HG03175 (cell line): ENCODE data around the gene ARID5B.
A peak's percentile ranks its signal among the peaks of the same experiment; 100 is the strongest.

Source experiments
- ATAC-seq: cut with Tn5 transposase; IDR thresholded peaks from one replicate; pipeline ENCODE4 v1.9.1; 2021; ENCODE audit warnings: mild to moderate bottlenecking, moderate library complexity; ENCODE audit not compliant: unreplicated experiment

The ARID5B gene

DNA sequence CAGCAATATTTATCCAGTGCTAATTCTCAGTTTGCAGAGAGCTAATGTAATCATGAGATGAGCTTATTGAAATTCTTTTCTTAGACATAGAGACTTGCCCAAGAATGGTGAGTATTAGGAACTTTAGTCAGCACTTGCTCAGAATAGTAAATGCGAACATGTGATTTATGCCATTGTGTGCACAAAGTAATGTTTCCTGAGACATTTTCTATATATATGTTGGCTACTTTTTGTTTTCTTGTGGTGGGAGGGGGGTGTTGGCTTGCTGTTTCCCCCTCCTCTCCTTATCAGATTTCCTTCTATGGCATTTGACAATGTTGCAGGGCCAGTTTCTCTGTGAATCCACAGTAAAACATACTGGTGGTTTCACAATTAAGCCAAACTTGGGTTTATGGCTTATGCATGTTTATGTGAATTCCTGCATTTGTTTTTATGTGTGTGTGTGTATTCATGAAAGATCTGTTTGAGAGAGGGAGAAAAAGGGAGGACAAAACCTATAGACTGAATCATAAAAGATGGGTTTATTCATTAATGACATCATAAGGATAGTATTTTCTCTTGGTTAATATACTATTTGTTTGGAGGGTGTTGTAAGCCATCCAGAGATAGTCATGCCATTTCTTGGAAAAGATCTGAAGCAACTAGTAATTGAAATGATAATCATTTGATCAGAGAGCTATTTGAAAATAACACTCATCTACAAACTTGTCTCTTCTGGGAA, 36.3 kb downstream of the ARID5B start:
- no peak for ATAC-seq

DNA sequence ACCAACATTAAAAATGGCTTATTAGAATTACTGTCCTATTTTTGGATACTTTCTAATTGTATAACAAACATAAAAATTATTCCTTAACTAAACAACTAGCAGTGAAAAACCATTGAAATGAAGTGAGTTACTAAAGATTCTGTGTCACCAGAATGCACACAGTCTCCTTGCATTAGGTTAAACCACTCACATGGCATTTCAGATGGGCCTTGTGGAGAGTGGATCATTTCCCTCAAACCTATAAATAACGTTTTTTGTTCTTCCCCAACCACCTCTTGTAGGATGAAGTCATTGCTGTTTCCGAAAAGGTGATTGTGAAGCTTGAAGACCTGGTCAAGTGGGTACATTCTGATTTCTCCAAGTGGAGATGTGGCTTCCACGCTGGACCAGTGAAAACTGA, 38.4 kb downstream of the ARID5B start:
- ATAC-seq = no peak

DNA sequence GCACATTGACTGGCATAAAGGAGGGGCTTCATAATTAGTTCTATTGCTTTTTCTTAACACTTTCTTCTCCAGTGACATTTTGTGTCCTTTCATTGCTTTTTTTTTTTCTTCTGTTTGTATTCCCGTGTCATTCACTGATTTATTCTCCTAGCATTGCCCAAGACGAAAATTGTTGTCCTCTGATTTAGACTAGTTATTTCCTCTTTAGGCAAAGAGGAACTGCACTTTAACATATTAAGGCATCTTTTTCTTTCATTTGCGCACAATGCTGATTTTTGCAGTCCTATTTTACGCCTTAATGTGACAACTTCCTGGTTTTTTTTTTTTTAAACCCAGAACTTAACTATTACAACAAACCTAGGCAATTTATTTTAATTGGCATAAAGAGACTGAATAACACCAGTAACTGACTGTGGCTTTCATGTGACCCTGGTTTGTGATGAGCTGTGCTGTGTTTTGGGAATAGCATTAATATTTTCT, 39.7 kb downstream of the ARID5B start:
- ATAC-seq = no peak

DNA sequence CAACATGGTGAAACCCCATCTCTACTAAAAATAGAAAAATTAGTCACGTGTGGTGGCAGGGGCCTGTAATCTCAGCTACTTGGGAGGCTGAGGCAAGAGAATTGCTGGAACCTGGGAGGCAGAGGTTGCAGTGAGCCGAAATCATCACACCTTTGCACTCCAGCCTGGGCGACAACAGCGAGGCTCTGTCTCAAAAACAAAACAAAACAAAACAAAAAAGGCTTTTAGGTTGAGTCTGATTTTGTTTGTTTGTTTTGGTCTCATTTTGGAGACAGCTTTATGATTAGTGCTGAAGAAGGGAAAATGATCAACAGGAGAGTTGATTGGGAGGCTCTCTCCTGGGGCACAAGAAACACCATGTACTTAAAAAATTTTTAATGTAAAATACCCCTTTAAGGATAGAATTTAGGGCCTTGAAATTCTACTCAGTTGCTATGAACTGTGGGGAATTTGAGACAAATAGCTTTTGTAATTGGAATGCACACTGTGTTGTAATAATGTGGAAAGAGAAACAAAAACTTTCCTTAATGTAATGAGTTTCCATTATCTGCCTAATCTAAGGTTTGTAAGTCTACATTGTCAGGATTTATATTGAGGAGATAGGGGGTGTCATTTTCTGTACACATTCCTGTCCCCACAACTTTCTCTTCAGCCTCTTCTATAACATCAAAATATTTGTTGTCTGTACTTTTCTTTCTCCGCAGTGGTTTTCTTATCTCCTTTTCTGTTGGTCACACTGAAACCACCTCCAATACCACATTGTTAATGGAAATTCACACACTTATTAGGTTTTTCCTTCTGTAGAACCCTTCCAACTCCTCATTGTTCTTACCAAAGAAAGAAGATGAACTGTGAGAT, 41.3 kb downstream of the ARID5B start:
- ATAC-seq = no peak

DNA sequence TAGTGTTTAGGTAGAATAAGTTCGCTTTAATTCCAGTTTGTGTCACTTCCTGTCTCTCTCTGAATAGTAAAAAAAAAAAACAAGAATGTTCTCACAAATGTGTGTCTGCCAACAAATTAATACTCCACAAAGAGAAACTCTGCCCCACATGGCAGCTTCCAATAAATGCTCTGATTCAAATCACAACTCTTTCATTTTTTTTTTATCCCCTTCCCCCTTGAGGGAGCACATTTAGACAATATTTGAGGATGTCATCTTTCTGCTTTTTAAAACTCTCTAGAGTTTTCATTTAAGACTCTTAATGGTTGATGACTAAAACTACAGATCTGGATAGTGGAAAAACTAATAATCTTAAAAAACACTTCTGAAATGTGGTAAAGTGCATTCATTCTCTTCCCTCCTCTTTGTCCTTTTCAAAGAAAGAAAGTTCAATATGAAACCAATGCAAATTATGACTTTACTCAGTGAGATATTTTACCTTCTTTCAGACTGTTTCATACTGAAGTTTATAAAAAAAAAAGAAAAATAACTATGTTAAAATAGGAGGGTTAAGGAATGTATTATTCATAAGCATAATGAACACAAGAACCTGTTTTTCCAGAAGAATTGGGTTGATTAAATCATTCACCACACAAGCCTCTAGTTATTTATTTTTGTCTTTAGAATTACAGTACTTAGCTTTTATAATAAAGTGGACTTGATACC, 42.3 kb downstream of the ARID5B start:
- peak; percentile 39 for ATAC-seq

DNA sequence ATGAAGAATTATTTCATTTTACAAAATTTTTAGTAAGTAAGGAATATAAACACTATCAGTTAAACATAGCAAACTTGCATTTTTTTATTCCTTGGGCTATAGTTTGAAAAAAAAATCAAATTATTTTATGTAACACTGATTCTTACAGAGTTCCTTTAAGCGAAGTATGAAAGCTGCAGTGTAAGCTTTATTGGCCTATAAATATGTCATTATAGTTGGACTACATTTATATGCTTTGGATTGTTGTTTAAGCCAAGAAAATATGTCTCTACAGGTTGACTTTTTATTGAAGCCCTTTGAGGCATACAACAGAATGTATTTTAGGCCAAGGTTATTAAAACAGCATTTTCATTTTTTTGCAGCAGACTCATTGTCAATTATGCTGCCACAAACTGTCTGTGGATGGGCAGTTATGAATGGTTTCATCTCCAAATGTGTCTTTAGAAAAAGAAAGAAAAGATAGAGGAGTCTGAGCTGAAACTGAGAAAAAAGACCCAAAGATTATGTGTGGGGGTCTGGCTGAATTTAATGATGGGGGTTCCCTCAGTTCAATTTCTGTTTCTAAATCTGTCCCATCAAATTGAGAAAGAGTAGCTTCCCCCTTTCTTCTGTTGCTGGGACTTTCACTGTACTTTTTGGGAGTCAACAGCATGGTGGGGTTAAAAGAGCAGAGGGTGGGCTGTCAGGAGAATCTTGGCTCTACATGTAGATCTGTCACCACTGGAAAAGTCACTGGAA, 43.1 kb downstream of the ARID5B start:
- ATAC-seq = no peak

DNA sequence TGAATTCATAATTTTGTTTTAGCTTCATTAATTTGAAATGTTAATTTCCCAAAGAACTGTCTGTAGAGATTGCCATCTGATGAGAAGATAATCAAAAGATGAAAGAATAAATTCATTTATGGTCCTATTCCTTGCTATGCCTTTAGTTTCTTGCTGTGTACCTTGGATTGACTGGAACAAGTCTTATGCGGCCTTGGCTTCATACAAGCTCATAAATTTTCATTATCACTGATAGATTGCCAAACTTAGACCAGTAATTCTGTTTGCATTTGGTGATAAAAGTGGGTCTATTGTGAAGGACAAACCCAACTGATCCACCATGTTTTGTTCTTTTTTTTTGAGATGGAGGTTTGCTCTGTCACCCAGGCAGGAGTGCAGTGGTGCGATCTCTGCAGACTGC, 48.2 kb downstream of the ARID5B start:
- ATAC-seq = no peak

DNA sequence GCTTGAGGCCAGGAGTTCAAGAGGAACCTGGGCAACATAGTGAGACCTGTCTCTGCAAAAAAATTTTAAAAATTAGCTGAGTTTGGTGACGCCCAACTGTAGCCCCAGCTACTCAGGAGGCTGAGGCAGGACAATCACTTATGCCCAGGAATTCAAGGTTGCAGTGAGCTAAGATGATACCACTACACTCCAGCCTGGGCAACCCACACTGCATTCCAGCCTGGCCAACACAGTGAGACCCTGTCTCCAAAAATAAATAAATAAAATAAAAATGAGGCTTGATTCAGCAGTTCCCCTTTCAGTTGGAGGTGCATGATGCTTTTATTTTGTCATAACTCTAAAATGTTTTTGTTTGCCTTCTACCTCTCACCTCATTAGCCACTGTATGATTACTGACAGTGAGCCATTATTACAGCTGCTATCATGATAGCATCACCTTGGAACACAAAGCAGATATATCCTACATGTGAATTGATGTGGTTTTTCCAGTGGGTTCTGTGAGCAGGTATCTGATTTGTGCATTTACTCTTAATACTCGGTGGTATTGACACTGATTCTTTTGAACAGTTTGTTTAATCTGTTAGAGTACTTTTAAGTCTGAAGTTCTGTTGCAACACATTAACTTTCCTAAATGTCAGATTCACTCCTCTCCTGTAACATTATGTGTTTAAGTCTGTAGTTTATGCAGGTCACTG, 49.1 kb downstream of the ARID5B start:
- ATAC-seq = no peak

DNA sequence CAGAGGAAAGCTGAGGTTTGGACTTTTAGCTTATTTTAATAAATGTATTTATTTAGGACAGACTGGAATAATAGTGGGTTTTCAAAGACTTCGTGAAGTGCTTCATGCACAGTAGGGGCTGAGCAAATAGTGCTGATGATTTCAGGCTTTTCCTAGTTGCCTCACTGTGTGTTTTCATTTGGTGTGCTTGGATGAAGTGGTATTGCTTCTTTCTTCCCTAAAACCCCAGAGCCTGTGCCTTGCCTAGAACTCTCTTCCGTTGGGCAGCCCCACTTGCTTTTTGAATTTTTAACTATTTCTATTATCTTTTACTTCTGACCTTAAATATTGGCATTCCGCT, 49.6 kb downstream of the ARID5B start:
- ATAC-seq = no peak

DNA sequence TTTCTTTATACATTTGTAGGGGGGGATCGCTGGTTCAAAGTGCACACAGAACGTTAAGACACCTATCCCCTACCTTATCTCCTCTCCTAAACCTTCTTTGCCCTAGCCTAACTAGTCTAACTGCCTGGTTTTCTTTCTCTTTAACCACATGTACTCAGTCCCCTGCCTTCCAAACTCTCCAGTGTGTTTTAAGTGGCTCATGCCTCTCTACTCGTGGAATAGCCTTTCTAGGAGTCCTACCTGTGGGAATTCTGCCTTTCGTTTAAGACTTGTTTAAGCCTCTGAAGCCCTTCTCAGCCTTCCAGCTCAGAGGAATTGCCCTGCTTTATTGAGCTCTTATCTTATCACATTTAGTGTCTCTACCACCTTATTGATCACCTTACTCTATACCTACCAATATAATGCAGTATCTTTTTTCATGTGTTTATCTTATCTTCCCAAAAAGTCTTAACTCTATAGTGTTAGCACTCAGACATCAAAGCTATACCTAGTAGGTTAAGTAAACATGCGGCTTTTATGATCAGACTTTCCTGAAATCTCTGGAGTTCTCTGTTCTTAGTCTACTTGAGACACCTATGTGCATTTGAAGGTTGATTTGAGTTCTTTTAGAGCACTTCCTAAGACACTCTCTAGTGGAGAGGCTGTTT, 50.7 kb downstream of the ARID5B start:
- ATAC-seq = no peak

DNA sequence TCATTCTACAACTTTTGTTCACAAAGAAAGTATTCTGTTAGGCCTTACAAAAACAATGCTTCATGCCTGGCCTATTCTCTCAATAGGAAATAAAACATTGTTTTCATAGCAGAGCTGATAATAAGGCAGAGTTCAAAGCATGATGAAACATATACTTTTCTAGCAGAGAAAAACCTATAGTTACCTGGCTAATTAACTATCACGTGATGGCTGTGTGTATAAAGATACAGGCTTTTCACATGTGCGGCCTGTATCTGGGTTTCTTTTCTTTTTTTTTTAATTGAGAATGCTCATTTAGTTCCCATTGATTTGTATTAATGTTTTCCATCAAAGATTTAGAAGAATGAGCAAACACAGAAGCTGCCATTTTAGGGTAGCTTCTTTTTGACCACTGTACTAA, 51.7 kb downstream of the ARID5B start:
- ATAC-seq = no peak

DNA sequence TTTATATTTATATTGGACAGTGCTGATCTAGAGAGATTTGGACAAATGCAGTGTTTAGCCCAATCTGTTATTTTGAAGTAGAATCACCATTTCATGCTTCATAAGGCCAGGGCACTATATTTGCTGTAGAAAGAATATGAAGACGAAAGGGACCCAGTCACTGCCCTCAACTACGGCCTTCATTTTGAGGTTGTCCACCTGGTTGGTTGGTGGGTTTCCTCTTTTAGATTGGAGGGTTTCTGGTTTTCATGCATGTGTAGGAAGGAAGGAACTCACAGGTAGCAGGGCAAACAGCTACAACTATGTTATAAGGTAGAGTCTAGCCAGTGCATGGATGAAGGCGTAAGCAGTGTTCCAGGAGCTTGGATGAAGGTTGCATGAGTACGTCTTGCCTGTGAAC, 56.3 kb downstream of the ARID5B start:
- ATAC-seq = no peak

DNA sequence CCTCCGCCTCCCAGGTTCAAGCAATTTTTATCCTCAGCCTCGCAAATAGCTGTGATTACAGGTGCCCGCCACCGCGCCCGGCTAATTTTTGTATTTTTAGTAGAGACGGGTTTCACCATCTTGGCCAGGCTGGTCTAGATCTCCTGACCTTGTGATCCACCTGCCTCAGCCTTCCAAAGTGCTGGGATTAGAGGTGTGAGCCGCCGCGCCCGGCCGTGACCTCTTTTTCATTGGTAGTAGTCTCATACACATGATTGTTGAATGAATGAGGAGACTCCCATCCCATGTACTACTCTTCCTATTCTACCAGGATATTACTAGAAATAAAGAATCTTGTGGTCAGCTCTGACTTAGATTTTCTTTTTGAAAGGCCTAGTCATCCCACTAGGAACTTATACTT, 56.8 kb downstream of the ARID5B start:
- no peak for ATAC-seq

DNA sequence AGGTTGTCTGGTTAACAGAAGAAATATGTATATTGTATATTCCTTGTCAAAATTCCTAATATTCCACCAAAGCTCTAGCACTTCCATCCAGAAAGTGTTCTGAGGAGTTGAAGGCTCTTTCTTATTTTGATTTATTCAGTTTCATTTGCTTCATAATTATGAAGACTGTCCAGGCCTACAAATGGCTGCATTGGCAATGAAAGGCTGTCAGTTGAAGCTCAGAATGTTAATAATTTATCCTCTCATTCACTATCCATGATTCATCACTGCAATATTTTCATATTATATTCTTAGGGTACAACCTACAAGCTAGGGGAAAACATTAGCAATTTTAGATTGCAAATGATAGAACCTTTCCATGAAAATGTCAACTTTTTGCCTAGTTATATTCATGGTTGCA, 57.3 kb downstream of the ARID5B start:
- no peak for ATAC-seq

DNA sequence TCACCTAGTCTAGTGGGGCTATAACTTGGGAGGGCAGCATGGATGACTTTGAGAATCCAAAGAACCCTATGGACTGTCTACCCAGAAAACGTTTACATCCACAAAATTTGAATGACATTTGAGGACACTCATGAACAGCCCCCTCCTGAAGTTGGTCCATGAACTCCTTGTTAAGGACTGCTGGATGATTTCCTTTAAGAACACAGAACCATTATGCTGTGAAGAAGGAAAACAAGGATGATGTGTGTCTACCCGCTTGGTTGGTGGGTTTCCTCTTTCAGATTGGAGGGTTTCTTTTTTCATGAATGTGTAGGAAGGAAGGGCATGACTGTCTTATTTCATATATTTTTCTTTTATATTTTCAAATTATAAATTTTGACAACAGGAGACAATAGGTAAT, 58.3 kb downstream of the ARID5B start:
- no peak for ATAC-seq

DNA sequence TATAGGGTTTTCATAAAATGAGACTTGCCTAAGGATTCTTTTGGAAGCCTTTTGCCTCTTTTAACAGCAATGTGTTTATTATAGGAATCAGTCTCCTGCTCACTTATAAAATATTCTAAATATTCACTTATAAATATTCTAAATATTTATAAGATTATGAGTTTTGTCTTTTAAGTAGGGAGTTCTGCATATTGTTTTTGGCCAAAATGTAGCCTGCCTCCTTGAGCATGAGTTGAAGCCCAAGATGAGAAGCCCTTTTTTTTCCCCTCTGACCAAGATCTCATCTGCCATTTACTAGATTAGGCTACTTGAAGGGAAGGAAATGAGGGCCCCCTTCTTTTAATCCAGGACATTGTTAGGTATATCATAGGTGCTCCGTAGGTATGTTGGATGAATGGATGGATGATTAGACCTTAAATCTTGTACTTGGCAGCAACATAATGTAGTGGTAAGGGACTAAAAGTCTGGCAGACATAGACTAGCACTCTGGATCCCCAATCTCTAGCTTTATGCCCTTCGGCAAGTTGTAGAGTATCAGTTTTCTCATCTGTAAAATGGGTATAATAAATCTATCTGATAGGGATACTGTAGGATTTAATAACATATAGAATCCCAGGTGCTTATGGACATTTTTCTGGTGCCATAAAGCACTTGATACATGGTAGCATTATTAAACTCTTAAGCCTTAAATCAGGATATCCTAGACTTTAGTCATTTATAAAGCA, 59.1 kb downstream of the ARID5B start:
- ATAC-seq = no peak

DNA sequence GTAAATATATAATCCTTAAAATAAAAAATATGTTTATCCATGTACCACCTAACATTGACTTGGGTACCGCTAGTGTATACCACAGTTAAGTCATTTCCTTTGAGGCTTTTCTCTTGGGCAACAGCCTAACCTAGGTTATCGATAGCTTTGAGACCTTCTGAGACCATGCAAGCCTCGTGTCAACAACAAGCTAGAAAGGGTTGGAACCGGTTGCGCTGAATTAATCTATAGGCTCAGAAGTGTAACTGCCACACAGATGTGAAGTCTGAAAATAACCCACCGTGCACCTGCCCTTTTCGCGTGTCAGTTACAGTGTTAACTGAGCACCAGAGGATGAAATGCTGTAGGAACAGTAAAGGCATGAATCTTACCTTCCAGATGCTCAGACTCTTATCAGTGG, 59.8 kb downstream of the ARID5B start:
- ATAC-seq = peak; percentile 83

DNA sequence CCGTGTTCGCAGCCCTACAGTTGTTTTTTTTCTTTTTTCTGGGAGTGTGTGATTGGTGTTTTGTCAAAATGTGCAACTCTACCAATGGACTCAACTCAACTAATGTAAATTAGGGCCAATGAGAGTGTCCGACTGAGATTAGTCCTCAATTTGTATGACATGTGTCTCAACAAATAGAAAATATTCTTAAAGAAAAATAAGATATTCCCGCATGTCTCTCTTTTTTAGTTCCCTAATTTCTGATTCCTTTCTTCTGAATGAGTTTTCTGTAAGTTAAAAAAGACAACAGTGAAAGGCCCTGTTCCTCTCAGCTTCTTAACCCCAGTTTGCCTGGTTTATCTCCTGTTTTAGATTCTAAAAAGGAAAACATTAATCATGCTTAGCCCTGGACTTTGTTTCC, 61.5 kb downstream of the ARID5B start:
- ATAC-seq = no peak

DNA sequence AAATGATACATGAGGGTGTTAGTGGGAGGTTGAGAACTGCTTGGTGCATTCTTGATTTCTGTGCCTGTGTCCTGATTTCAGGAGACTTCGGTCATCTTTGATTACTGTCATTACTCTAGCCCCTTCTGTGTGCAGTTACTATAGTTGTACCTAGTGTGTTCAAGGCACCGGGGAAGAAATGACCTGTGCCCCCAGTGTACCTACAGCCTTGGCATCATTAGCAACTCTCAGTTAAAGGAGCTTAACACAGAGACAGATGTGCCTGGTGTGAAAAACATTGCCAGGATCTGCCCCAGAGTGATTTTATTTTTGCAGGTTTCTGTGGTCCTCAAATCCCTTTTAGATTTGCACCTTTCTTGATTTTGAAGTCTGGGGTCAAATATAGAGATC, 62.2 kb downstream of the ARID5B start:
- no peak for ATAC-seq
